GM10248 (cell line): ENCODE data around the gene ETAA1.

ENCODE experiments used
- CTCF ChIA-PET: fragments of 300-600 bp; sonication (Branson Sonifier 250); formaldehyde crosslinking; extraction: SDS; loops from one replicate; lab custom pipeline; 2021; ENCODE audit warnings: antibody characterized with exemption; lab: Yijun Ruan, JAX
- POLR2A ChIA-PET: fragments of 350-650 bp; sonication (Branson Sonifier 250); formaldehyde crosslinking; extraction: SDS; loops from one replicate; lab custom pipeline; 2020; ENCODE audit warnings: antibody characterized with exemption; lab: Yijun Ruan, JAX
- DNase-seq: peaks from one replicate; pipeline ENCODE4 v3.0.0; 2012; ENCODE audit errors: extremely low spot score
- TF ChIP-seq, protein P1 (sequence below): IDR thresholded peaks from 2 replicates; pipeline ENCODE4 v1.5.1; 2012; ENCODE audit warnings: mild to moderate bottlenecking, low read depth; ENCODE audit errors: extremely low read depth, missing control alignments, control extremely low read depth

The ETAA1 gene

DNA sequence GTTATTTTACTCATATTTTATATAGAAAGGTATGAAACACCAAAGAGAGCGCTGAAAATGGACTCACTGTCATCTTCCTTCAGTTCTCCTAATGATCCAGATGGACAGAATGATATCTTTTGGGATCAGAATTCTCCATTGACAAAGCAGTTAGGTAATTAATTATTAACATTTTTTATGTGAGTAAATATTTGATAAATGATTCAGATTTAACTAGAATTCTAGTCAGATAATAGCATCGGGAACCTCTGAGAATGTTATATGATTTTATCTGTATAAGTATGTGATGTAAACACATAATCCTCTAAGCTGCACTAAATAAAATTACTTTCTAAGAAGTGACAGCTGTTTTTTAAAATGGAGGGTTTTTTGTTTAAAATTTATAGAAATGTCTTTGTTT, 2.0 kb downstream of the ETAA1 start:
- DNase-seq: no peak
- TF ChIP-seq, protein P1, sequence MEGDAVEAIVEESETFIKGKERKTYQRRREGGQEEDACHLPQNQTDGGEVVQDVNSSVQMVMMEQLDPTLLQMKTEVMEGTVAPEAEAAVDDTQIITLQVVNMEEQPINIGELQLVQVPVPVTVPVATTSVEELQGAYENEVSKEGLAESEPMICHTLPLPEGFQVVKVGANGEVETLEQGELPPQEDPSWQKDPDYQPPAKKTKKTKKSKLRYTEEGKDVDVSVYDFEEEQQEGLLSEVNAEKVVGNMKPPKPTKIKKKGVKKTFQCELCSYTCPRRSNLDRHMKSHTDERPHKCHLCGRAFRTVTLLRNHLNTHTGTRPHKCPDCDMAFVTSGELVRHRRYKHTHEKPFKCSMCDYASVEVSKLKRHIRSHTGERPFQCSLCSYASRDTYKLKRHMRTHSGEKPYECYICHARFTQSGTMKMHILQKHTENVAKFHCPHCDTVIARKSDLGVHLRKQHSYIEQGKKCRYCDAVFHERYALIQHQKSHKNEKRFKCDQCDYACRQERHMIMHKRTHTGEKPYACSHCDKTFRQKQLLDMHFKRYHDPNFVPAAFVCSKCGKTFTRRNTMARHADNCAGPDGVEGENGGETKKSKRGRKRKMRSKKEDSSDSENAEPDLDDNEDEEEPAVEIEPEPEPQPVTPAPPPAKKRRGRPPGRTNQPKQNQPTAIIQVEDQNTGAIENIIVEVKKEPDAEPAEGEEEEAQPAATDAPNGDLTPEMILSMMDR: no peak
- ChIA-PET CTCF (no interaction called here), POLR2A (no interaction called here)

DNA sequence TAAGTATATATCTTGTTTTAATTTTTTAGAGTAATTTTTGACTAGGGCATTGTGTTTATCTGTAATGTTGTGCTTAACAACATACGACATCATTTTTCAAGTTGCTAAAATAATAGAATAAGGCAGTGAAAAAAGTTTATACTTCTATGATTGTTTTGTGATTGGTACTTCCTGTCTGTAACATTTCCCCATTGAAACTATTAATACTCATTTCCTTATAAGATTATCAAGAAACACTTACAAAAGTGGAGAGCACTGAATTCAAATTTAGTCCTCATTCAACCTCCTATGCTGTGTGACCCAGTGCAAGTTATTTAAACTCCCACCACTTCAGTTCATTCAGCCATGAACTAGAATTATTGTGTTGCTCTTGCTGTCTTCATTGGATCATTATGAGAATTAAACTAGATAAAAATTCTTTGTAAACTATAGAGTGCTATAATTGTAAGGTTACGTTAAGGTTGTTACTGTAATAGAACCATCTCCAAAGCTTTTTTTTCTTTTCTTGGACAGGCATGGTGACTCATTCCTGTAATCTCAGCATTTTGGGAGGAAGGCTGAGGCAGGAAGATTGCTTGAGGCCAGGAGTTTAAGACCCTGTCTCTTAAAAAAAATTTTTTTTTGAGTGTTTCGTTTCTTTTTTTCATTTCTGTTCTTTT, 2.8 kb downstream of the ETAA1 start:
- TF ChIP-seq, protein P1: no peak
- no peak for DNase-seq
- ChIA-PET CTCF (interaction anchor here (0.8 kb wide), 1 partner anchor 12 kb away, joined by 4 read pairs; no protein-coding TSS in a partner anchor), POLR2A (no interaction called here)

DNA sequence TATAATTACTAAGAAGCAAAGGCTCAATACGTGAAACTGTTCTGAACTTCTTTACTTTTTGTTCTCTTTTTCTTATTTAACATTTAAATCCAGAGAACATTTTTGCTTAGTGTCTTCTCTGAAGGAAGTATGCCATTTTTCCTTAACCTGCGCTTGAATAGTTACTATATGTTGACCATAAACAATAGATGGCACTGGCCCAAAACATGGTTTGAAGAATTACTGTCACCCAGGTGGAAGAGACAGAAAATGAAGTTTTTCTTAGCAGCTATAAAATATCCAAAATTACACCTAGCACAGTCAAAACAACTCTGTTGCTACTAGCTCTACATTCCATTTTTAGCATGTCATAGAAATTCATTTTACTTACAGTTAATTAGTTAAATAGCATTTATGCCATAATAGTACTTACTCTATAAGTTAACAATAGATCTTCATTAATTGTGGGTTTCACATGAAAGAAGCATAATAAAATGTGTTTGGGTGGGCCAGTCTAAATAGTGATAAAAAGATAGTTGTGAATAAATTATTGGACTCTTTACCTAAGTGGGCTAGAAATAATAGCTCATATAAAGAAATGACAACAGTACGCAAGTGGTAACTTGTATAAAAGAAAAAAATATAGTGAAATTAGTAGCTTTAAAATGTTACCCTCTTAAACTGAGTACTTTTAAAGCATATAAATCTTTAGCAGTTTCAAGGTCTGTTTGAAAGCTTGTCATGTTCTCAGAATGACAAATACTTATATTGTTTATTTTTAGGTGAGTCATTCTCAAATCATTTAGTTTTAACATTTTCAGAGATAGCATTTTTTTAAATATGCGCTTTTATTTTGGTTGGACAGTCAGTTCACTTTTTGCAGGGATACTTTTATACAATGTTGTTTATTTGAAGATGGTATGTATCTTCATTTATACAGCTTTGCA, 3.7 kb downstream of the ETAA1 start:
- no peak for DNase-seq
- ChIA-PET CTCF (interaction anchor here (0.8 kb wide), 1 partner anchor 12 kb away, joined by 4 read pairs; no protein-coding TSS in a partner anchor), POLR2A (no interaction called here)
- TF ChIP-seq, protein P1: no peak

DNA sequence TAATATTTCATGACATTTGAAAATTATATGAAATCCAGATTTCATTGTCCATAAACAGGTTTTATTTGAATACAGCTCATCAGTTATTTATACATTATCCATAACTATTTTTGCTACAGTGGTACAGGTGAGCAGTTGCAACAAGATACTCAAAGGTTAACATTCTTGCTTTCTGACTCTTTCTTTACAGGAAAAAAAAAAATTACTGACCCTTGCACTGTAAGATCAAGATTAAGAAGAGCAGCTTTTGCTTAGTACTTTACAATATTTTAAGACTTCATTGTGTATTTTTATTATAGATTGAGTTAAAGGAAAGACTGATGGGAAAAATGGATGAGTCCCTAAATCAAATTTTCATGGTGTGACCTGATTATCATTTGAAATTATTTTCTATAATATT, 11.2 kb downstream of the ETAA1 start:
- DNase-seq: no peak
- TF ChIP-seq, protein P1: no peak
- CTCF ChIA-PET: interaction anchor here (1.1 kb wide), 1 partner anchor 17 kb away, joined by 3 read pairs; no protein-coding TSS in a partner anchor
- POLR2A ChIA-PET: no interaction called here

DNA sequence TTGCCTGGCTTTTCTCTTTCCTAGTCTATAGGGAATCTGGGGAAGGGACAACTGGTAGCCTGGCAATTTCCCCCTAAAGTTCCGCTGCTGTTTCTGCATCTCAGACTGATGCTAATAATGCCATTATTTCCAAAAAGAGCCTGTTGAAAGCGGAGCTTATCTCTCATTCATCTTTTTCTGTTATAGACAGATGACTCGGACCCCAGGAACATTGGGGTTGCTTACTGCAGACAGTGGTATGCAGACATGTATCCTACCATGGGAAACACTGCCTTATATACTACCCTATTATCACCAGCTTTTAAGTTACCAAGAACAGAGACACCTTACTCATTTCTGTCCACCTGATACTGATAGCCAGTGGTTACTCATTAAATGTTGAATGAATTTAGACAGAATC, 15.3 kb downstream of the ETAA1 start:
- TF ChIP-seq, protein P1: no peak
- no peak for DNase-seq
- POLR2A ChIA-PET: no interaction called here
- CTCF ChIA-PET: interaction anchor here (1.7 to 3.4 kb wide), 3 partner anchors 10 to 14 kb away, joined by 4 to 11 read pairs (median 5); no protein-coding TSS in a partner anchor

DNA sequence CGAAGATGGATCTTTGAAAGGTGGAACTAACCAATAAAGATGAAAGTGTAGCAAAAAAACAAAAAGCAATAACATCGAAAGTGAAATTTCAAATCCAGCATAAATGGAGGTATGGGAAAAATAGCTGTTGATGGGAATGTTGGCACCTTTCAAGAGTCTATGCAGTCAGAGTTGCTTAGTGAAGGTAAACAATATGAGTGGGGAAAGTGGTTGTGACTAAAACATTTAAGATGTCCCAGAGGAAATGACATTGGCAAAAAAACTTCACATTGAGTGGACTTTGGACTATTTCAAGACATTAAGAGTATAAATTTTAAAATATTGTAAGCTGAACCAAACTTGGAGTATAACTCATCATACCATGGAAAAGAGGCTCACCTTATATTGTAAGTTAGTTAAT, 17.7 kb downstream of the ETAA1 start:
- no peak for DNase-seq
- ChIA-PET POLR2A (interaction anchor here (0.6 kb wide), 1 partner anchor 47 kb away, joined by 9 read pairs; no protein-coding TSS in a partner anchor), CTCF (no interaction called here)
- TF ChIP-seq, protein P1: no peak
